ENCODE measurements around the gene SCUBE3. TPM values are rescaled to one million over a fixed set of nuclear protein-coding genes. Genes with fewer than 3 reads are reported as not detected.

The SCUBE3 gene
- total and polyA plus RNA-seq, 2 donors (not counting 1 experiment from before 2014, with no cell fraction given), result not detected

- H3K4me1 ChIP-seq (ENCODE audit: control insufficient read depth in 2 of 2, insufficient read depth in 2 of 2, low read length in 2 of 2), result peaks cover 32 to 43% of the 10 kb centered on the region in 2 donors
- H3K4me2 ChIP-seq (replicated peaks; ENCODE audit: low read depth, low read length, poor library complexity, severe bottlenecking), result no peak overlapping the region
- no peaks in the 10 kb centered on the region for H3K27me3 ChIP-seq (replicated peaks in 1 of 4; ENCODE audit: control extremely low read depth in 1 of 4, control insufficient read depth in 3 of 4, insufficient read depth in 4 of 4, low read length in 3 of 4)
- intact Hi-C loops (cut with micrococcal nuclease), result no loop called here
- ChIA-PET POLR2A (no interaction called here), CTCF (interaction anchor here (0.5 to 13.2 kb wide), 24 partner anchors 10 to 441 kb away, joined by 3 to 301 read pairs (median 8); partner anchors contain the start of genes ARMC12, FANCE, PPARD and RPL10A)
- TF ChIP-seq CTCF (IDR thresholded peaks at IDR 0.05) (no peak), EZH2 (IDR thresholded peaks at IDR 0.05; ENCODE audit: borderline replicate concordance, insufficient read depth, low read depth, low read length, poor library complexity, severe bottlenecking) (no peak)
- H2AFZ ChIP-seq (ENCODE audit: insufficient read depth, low read depth, low read length, poor library complexity, severe bottlenecking), result no peak overlapping the region
- Mint-ChIP-seq H3K27me3 (no peaks in the 10 kb centered on the region), H3K27ac (no peak overlapping the region), H3K4me3 (no peak overlapping the region), H3K4me1 (peaks cover 41% of the 10 kb centered on the region), H3K9me3 (ENCODE audit: insufficient read depth) (no peaks in the 10 kb centered on the region)
- WGBS (ENCODE audit: insufficient coverage), result 100% methylated on average over 1 of the region's 3 CpGs
- H4K20me1 ChIP-seq (ENCODE audit: control insufficient read depth, insufficient read depth, low read length, poor library complexity, severe bottlenecking), result no peaks in the 10 kb centered on the region
- DNase-seq (no peak), ATAC-seq (ENCODE audit: low read depth) (no peak)
- H3K4me3 ChIP-seq (ENCODE audit: control extremely low read depth in 1 of 5, extremely low read depth in 1 of 5, insufficient read depth in 1 of 5, low read depth in 2 of 5, low read length in 4 of 5), result no peak overlapping the region
- H3K9ac ChIP-seq (ENCODE audit: low read length), result no peak overlapping the region
- H3K9me3 ChIP-seq (ENCODE audit: control extremely low read depth in 1 of 3, control insufficient read depth in 2 of 3, insufficient read depth in 1 of 3, low read length in 2 of 3), result no peaks in the 10 kb centered on the region
- H3K79me2 ChIP-seq (ENCODE audit: control insufficient read depth, insufficient read depth, low read length), result peaks cover 31% of the 10 kb centered on the region
- H3K27ac ChIP-seq (ENCODE audit: low read length in 2 of 2), result no peak overlapping the region
- peaks cover 0 to 45% of the 10 kb centered on the region in 2 experiments for H3K36me3 ChIP-seq (replicated peaks in 1 of 2; ENCODE audit: control extremely low read depth in 1 of 2, control insufficient read depth in 1 of 2, extremely low read depth in 1 of 2, insufficient read depth in 2 of 2, low read length in 1 of 2)
Observed at GRCh38 chr6:35295521-35296315, 82.0 kb downstream of the SCUBE3 start.

Data from B cell (primary cell).